GM12801 (cell line): ENCODE measurements around the gene AMBRA1.

Source experiments
- TF ChIP-seq, protein P1 (sequence below): IDR thresholded peaks from one replicate; pipeline ENCODE4 v1.5.1; 2011; ENCODE audit warnings: control low read depth; ENCODE audit not compliant: insufficient read length; ENCODE audit errors: extremely low read depth

AMBRA1 gene

GRCh38 chr11:46521961-46522681, 71.7 kb downstream of the AMBRA1 start:
- TF ChIP-seq, protein P1, sequence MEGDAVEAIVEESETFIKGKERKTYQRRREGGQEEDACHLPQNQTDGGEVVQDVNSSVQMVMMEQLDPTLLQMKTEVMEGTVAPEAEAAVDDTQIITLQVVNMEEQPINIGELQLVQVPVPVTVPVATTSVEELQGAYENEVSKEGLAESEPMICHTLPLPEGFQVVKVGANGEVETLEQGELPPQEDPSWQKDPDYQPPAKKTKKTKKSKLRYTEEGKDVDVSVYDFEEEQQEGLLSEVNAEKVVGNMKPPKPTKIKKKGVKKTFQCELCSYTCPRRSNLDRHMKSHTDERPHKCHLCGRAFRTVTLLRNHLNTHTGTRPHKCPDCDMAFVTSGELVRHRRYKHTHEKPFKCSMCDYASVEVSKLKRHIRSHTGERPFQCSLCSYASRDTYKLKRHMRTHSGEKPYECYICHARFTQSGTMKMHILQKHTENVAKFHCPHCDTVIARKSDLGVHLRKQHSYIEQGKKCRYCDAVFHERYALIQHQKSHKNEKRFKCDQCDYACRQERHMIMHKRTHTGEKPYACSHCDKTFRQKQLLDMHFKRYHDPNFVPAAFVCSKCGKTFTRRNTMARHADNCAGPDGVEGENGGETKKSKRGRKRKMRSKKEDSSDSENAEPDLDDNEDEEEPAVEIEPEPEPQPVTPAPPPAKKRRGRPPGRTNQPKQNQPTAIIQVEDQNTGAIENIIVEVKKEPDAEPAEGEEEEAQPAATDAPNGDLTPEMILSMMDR, result no peak

DNA sequence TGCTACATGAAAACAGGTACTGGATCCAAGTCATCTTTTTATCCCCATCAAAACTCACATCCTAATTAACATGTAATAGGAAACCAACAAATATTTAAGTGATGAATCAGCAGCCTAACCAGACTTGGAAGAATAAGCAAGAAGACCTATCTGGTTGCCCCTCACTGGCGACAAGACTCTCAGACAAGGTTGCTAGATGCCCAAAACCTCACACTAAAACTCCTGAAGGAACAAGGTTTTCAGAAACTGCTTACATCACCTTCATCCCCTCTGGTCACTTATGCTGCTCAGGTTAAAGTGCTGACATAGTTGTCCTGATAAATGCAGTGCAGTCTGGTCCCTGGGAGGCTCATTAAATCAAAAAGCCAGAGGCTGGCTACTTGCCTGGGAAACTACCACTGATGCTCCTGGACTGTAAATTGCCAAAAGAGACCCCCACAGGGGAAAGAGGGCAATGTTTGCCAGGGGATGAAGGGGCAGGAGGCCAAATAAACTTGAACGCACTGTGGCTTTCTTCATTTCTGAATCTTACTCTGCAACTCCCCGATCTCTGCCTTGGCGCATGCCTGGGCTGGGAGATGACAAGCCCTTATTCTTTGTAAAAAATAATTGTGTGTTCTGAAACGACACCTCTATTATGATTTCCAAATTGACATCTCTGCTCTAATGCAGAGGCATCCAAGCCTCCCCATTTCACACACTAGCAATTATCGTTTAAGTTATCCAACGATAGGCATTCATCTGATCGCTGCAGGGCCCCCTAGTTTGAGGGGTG, 72.7 kb downstream of the AMBRA1 start:
- TF ChIP-seq, protein P1, result no peak

DNA sequence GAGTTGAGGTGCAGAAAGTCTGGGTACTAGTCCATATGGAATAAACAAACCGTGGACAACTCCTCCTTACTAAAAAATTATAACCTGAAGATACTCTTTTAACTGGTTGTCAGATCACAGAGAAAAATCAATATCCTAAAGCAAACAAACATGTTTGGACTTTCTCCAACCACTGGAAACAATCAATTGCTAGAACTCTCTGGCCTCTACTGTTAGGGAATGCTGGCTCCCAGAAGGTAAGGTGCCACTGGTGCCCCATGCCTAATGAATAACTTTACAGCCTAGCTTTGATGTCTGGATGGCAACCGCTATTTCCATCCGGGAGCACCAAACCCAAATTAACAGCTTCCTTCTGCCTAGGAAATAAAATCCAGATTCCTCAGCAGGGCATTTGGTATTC, 74.5 kb downstream of the AMBRA1 start:
- TF ChIP-seq, protein P1, result no peak

DNA sequence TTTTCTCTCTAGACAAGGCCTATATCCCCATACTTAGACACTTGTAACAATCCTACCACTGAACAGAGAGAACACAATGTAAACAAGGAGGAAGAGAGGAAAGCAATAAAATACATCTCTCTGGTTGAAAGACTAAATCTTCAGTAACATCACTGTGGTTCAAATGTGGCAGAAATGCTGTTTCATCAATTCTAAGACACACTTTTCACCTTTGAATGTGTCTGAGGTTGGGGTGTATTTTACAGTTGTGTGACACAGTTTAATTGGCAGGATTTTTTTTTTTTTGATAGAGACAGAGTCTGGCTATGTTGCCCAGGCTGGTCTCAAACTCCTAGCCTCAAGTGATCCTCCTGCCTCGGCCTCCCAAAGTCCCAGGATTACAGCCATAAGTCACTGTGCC, 79.5 kb downstream of the AMBRA1 start:
- TF ChIP-seq, protein P1, result no peak

GRCh38 chr11:46513934-46514342, 79.9 kb downstream of the AMBRA1 start:
- TF ChIP-seq, protein P1, result no peak

DNA sequence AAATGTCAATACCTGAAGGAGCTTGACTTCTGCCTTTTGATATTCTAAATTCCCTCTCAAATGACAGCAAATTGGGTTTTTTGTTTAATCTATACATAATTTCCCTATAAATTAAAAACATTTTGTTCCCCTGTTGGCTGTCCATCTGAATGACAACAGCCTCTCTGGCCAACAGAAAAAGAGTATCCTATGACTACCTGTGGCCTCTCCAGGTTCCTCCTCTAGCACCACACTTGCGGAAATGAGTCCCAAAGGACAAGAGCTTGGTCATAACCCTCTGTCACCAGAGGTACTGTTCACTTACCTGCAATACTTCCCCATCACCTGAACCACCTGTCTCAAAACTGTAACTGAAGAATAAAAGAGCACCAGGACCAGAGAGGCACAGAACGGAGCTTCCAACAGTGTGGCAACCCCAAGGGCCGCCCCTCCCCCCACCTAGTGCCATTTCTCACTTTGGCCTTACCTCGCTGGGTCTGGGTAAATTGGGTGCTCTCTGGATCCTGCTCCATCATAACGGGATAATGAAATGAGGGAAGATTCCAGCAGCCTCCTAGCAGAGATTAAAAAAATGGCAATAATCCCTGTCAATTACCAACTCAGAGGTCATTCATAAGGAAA, 81.5 kb downstream of the AMBRA1 start:
- TF ChIP-seq, protein P1, result no peak

DNA sequence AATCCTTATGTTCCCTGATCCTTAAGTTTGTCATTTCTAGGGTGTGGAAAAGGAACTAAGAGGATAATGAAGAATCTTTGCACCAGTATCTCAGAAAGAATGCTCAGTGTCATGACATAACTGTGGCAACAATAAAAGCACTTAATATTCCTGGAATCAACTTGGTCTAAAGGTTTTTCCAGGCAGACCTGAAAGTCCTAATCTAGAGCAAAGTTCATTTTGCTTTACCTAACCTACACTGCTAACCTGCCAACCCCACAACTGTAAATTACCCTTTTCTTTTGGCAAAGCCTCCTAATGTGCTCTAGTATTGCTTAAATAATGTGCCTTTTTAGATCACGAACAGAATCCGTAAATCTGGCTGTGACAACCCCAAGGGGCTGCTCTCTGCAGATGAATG, 82.5 kb downstream of the AMBRA1 start:
- TF ChIP-seq, protein P1, result no peak
